Measurements from ENCODE around the gene LY86.

LY86 gene

DNA sequence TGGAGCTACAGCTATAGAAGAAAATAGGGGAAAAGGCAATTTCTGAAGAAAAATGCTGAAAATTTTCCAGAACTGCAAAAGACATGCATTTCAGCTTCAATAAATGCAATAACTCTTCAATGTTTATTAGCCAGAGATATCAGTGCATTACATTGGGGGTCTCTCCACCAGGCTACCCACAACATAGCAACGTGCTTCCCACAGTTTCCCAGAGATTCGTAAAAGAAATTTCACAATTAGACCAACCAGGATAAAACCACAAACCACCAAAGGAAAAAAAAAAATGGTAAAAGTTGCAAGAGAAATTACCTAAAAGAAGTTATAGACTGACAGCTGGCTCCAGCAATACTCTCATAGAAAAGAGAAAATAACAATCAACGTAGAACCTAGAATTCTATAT lies 16.0 kb downstream of the LY86 start:
- no peak for TF ChIP-seq POLR2AphosphoS5 (IDR thresholded peaks at IDR 0.05; ENCODE audit: low read depth, low read length)
- TF ChIP-seq FOXP2 (optimal IDR thresholded peaks at IDR 0.05; ENCODE audit: borderline replicate concordance, extremely low read depth, extremely low read length, insufficient read depth) = no peak
- no peak for TF ChIP-seq TAF1 (IDR thresholded peaks at IDR 0.05; ENCODE audit: borderline replicate concordance, insufficient read depth, low read length)
- TF ChIP-seq, protein P1, sequence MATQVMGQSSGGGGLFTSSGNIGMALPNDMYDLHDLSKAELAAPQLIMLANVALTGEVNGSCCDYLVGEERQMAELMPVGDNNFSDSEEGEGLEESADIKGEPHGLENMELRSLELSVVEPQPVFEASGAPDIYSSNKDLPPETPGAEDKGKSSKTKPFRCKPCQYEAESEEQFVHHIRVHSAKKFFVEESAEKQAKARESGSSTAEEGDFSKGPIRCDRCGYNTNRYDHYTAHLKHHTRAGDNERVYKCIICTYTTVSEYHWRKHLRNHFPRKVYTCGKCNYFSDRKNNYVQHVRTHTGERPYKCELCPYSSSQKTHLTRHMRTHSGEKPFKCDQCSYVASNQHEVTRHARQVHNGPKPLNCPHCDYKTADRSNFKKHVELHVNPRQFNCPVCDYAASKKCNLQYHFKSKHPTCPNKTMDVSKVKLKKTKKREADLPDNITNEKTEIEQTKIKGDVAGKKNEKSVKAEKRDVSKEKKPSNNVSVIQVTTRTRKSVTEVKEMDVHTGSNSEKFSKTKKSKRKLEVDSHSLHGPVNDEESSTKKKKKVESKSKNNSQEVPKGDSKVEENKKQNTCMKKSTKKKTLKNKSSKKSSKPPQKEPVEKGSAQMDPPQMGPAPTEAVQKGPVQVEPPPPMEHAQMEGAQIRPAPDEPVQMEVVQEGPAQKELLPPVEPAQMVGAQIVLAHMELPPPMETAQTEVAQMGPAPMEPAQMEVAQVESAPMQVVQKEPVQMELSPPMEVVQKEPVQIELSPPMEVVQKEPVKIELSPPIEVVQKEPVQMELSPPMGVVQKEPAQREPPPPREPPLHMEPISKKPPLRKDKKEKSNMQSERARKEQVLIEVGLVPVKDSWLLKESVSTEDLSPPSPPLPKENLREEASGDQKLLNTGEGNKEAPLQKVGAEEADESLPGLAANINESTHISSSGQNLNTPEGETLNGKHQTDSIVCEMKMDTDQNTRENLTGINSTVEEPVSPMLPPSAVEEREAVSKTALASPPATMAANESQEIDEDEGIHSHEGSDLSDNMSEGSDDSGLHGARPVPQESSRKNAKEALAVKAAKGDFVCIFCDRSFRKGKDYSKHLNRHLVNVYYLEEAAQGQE (IDR thresholded peaks at IDR 0.05; ENCODE audit: insufficient read depth in 1 of 2, low read depth in 2 of 2, low read length in 2 of 2) = no peak
- no peak for TF ChIP-seq SIN3A (IDR thresholded peaks at IDR 0.05; ENCODE audit: borderline replicate concordance, insufficient read depth, low read length)

DNA sequence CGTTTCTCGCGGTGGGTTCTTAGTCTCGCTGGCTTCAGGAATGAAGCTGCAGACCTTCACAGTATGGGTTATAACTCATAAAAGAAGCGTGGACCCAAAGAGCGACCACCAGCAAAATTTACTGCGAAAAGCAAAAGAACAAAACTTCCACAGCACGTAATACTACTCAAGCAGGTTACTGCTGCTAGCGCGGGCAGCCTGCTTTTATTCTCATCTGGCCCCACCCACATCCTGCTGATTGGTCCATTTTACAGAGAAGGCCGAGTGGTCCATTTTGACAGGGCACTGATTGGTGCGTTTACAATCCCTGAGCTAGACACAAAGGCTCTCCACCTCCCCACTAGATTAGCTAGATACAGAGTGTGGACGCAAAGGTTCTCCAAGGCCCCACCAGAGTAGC lies 17.4 kb downstream of the LY86 start:
- no peak for TF ChIP-seq TAF1 (IDR thresholded peaks at IDR 0.05; ENCODE audit: borderline replicate concordance, insufficient read depth, low read length)
- TF ChIP-seq POLR2AphosphoS5 (IDR thresholded peaks at IDR 0.05; ENCODE audit: low read depth, low read length) = no peak
- TF ChIP-seq, protein P1 (IDR thresholded peaks at IDR 0.05; ENCODE audit: insufficient read depth in 1 of 2, low read depth in 2 of 2, low read length in 2 of 2) = no peak
- no peak for TF ChIP-seq SIN3A (IDR thresholded peaks at IDR 0.05; ENCODE audit: borderline replicate concordance, insufficient read depth, low read length)
- TF ChIP-seq FOXP2 (optimal IDR thresholded peaks at IDR 0.05; ENCODE audit: borderline replicate concordance, extremely low read depth, extremely low read length, insufficient read depth) = no peak

DNA sequence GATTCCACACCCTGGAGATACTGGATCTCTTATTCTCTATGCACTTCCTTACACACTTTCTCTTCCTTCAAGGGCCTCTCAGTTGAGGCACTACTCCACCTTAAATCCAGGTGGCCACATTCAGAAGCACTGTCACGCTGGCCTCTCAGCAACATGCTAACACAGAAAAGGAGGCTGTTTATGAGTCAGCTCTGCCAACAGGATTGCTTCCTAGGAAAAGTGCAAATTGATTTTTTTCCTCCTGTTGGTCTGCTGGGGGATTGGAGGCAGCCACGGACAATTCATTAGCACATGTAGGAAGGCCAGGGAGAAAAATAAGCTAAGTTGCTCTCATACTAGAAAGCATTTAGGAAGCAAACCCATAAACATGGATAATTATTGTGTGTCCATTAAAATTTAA lies 20.9 kb downstream of the LY86 start:
- no peak for TF ChIP-seq TAF1 (IDR thresholded peaks at IDR 0.05; ENCODE audit: borderline replicate concordance, insufficient read depth, low read length)
- TF ChIP-seq FOXP2 (optimal IDR thresholded peaks at IDR 0.05; ENCODE audit: borderline replicate concordance, extremely low read depth, extremely low read length, insufficient read depth) = no peak
- TF ChIP-seq, protein P1 (IDR thresholded peaks at IDR 0.05; ENCODE audit: insufficient read depth in 1 of 2, low read depth in 2 of 2, low read length in 2 of 2) = no peak
- no peak for TF ChIP-seq POLR2AphosphoS5 (IDR thresholded peaks at IDR 0.05; ENCODE audit: low read depth, low read length)
- no peak for TF ChIP-seq SIN3A (IDR thresholded peaks at IDR 0.05; ENCODE audit: borderline replicate concordance, insufficient read depth, low read length)

DNA sequence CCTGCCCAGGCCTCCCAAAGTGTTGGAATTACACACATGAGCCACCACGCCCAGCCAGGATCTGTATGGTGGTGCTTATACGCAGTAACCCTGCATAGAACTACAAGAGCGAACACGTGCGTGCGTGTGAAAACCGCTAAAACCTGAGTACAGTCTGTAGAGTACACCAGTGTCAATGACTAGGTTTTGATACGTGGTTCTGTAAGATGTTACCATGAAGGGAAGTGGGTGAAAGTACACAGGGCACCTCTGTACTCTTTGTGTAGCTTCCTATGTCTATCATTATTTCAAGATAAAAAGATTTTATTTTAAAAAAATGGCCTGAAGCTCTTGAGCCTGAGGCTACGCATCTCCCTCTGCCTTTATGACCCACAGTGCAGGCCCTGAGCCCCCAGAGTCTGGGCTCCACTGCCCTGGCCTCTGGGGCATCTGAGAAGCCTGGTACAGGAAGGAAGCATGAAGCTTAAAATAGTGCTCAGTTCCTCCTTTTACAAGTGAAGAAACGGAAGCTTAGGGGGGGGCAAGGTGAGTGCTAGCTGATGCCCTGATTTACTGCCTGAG lies 21.6 kb downstream of the LY86 start:
- TF ChIP-seq TAF1 (IDR thresholded peaks at IDR 0.05; ENCODE audit: borderline replicate concordance, insufficient read depth, low read length) (no peak), SIN3A (IDR thresholded peaks at IDR 0.05; ENCODE audit: borderline replicate concordance, insufficient read depth, low read length) (no peak), POLR2AphosphoS5 (IDR thresholded peaks at IDR 0.05; ENCODE audit: low read depth, low read length) (no peak), FOXP2 (optimal IDR thresholded peaks at IDR 0.05; ENCODE audit: borderline replicate concordance, extremely low read depth, extremely low read length, insufficient read depth) (no peak)
- TF ChIP-seq, protein P1 (IDR thresholded peaks at IDR 0.05; ENCODE audit: insufficient read depth in 1 of 2, low read depth in 2 of 2, low read length in 2 of 2) = no peak

Data from PFSK-1 (cell line).